Measurements from ENCODE around the gene LRRN3. TPM values are rescaled to one million over a fixed set of nuclear protein-coding genes. Genes with fewer than 3 reads are reported as not detected.
A peak's percentile ranks its signal among the peaks of the same experiment; 100 is the strongest.

LRRN3 gene
- total RNA-seq, 4 donors from 2014 or later: 1.8 to 6.5 (median 3.8) TPM

DNA sequence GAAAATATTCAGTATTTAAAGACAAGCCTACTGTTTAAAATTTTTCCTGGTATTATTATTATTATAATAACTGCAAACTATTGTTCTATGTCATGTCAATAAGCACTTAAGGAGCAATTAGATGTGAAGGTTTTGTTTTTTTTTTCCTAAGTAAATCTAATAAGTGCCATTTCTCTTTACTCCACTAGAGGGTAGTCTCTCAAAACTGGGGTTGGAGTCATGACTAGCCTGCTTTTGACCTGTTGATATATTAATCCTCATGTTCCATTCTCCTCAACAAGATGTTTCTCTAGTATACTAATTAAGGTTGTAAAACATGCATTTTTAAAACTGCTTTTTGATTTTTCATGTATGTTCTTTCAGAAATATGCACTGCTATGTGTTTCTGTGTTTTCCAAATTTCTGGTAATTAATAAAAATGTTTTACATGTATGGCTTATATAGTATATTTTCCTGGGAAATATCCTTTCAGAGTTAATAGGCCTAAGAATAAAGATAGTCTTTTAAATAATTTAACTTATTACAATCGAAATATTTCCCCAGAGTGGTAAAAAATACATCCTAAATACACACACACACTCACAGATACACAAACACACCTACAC lies 1.0 kb upstream of the LRRN3 start:
- no peak for TF ChIP-seq EP300 (IDR thresholded peaks at IDR 0.05)
- peak; percentile 51 to 77 (median 69) for TF ChIP-seq CTCF (IDR thresholded peaks at IDR 0.05)
- 36 to 50% methylated on average over 1 of the region's 1 CpG for WGBS, 2 donors
- H3K27me3 ChIP-seq: no peaks in the 10 kb centered on the region
- H3K36me3 ChIP-seq: no peaks in the 10 kb centered on the region
- H3K27ac ChIP-seq: no peak overlapping the region
- no peak overlapping the region for H3K4me3 ChIP-seq
- no peak for DNase-seq (ENCODE audit: low spot score in 2 of 2)
- no peaks in the 10 kb centered on the region for H3K9me3 ChIP-seq
- H3K4me1 ChIP-seq: peaks cover 0 to 19% (median 0%) of the 10 kb centered on the region in 4 donors

GRCh38 chr7:111091593-111092358 lies 849 bp downstream of the LRRN3 start:
- 26 to 27% methylated on average over 3 of the region's 3 CpGs for WGBS, 2 donors
- Histone ChIP-seq H3K27ac (peak overlapping the region in 1 of 4 donors; percentile 18), H3K4me1 (peaks cover 0 to 19% (median 0%) of the 10 kb centered on the region in 4 donors), H3K36me3 (no peaks in the 10 kb centered on the region), H3K9me3 (no peaks in the 10 kb centered on the region), H3K27me3 (no peaks in the 10 kb centered on the region), H3K4me3 (peak overlapping the region; percentile 8 to 41 (median 10))
- no peak for DNase-seq (ENCODE audit: low spot score in 2 of 2)
- no peak for TF ChIP-seq POLR2A (IDR thresholded peaks at IDR 0.05)
- TF ChIP-seq CTCF (IDR thresholded peaks at IDR 0.05): no peak
- TF ChIP-seq EP300 (IDR thresholded peaks at IDR 0.05): no peak

GRCh38 chr7:111092406-111093236 lies 1.7 kb downstream of the LRRN3 start:
- TF ChIP-seq POLR2A (IDR thresholded peaks at IDR 0.05) (no peak), CTCF (IDR thresholded peaks at IDR 0.05) (no peak), EP300 (IDR thresholded peaks at IDR 0.05) (no peak)
- DNase-seq (ENCODE audit: low spot score in 2 of 2): no peak
- 35 to 36% methylated on average over 2 of the region's 2 CpGs for WGBS, 2 donors
- Histone ChIP-seq H3K27ac (peak overlapping the region in 2 of 4 donors; percentile 18 to 27), H3K36me3 (no peaks in the 10 kb centered on the region), H3K4me3 (peak overlapping the region in 1 of 4 donors; percentile 41), H3K9me3 (no peaks in the 10 kb centered on the region), H3K4me1 (peaks cover 0 to 19% (median 0%) of the 10 kb centered on the region in 4 donors), H3K27me3 (no peaks in the 10 kb centered on the region)

GRCh38 chr7:111093496-111093895 lies 2.6 kb downstream of the LRRN3 start:
- WGBS, 2 donors: 88 to 95% methylated on average over 4 of the region's 4 CpGs
- H3K36me3 ChIP-seq: no peaks in the 10 kb centered on the region
- no peak for TF ChIP-seq CTCF (IDR thresholded peaks at IDR 0.05)
- no peak for TF ChIP-seq EP300 (IDR thresholded peaks at IDR 0.05)
- TF ChIP-seq POLR2A (IDR thresholded peaks at IDR 0.05): no peak
- H3K4me1 ChIP-seq: peaks cover 0 to 19% (median 0%) of the 10 kb centered on the region in 4 donors
- no peak for DNase-seq (ENCODE audit: low spot score in 2 of 2)
- H3K27me3 ChIP-seq: no peaks in the 10 kb centered on the region
- H3K4me3 ChIP-seq: no peak overlapping the region
- no peaks in the 10 kb centered on the region for H3K9me3 ChIP-seq
- H3K27ac ChIP-seq: no peak overlapping the region

All from tibial nerve (tissue), 4 donors.